Pancreas (tissue), 10 donors: Measurements from ENCODE around the gene ITSN1. TPM values are rescaled to one million over a fixed set of nuclear protein-coding genes. Genes with fewer than 3 reads are reported as not detected.

Experiments used
- ATAC-seq, 4 donors: fragments of 200-7000 bp; cut with Tn5 transposase; one replicate each; pipeline versions ENCODE4 v1.8.0 to v1.9.1; 2020; ENCODE audit warnings: mild to moderate bottlenecking in 4 of 4, moderate library complexity in 4 of 4
- DNase-seq, 6 donors: peaks; one replicate each; pipeline ENCODE4 v3.0.0-alpha.2; 2020
- FAIRE-seq: peaks from 2 replicates; lab custom pipeline; 2012; peaks lifted over from hg19 to GRCh38; lab: Jason Lieb, UNC
- H3K27ac ChIP-seq, 4 donors: fragments of 200-600 bp; sonication (generic); 1 replicate in 3 of 4; 2 replicates in 1 of 4; pipeline versions ENCODE4 v1.5.0 to v1.8.0; 2020
- H3K27me3 ChIP-seq, 4 donors: fragments of 200-600 bp; one replicate each; pipeline ENCODE4 v1.8.0; 2021
- H3K36me3 ChIP-seq, 3 donors: fragments of 200-600 bp; sonication (generic) in 1 of 3; one replicate each; pipeline versions ENCODE4 v1.5.0 to v1.8.0; 2020 to 2021
- H3K4me1 ChIP-seq, 3 donors: fragments of 200-600 bp; one replicate each; pipeline ENCODE4 v1.8.0; 2021
- H3K4me3 ChIP-seq, 4 donors: fragments of 200-600 bp; sonication (generic) in 2 of 4; one replicate each; pipeline versions ENCODE4 v1.5.0 to v1.8.0; 2020 to 2021
- H3K9me3 ChIP-seq, 4 donors: fragments of 200-600 bp; one replicate each; pipeline ENCODE4 v1.8.0; 2021
- WGBS, 2 donors: extraction: QIAGEN DNeasy Blood & Tissue Kit; methylation state at CpG; one replicate each; pipeline ENCODE4 v1.1.7; 2013; 5-methylcytosine and 5-hydroxymethylcytosine counted together
- intact Hi-C, 3 donors: fragments of 100-400 bp; cut with DNase I; formaldehyde crosslinking; loops; one replicate each; pipeline versions ENCODE4 v1.11.1 to v1.14.2; 2022
- polyA plus RNA-seq, 2 donors: library from polyadenylated mRNA; stranded (reverse); fragments of 200-250 nt; gene quantifications; one replicate each; pipeline ENCODE4 v1.2.3, GENCODE V29; 2013
- total RNA-seq, 6 donors: library from RNA; stranded (reverse); fragmentation: NEBNext Ultra II Directional in 4 of 6; extraction: Animal tissue kit (Norgen Biotek cat#: 25700) in 4 of 6; gene quantifications; one replicate each; pipeline versions ENCODE4 v1.2.1 to v1.2.4, GENCODE V29; 2021 to 2023
- TF ChIP-seq, protein P1 (sequence below), 4 donors: fragments of 200-600 bp; sonication (generic) in 3 of 4; IDR thresholded peaks; one replicate each; pipeline versions ENCODE4 v1.5.0 to v1.8.0; 2021; ENCODE audit warnings: antibody characterized with exemption in 4 of 4
- donor health status: healthy with polysubstance abuse.
- donor health status: DM: no; HTN: no; CAD: no; lungs with moderate emphysema.
- donor health status: DM: no; HTN: no; CAD: no.
- donor health status: control.
- donor health status: control.
- donor health status: Bipolar disorder and iron deficiency.
- donor health status: DM: yes; HTN: yes; CAD: no.
- donor health status: DM: no; HTN: no; CAD: no.
- donor health status: DM: no; HTN: no; CAD: no.
- donor health status: DM: yes; HTN: yes; CAD: no.

The ITSN1 gene
- total and polyA plus RNA-seq, 8 donors = 3.5 to 19.4 (median 6.0) TPM

DNA sequence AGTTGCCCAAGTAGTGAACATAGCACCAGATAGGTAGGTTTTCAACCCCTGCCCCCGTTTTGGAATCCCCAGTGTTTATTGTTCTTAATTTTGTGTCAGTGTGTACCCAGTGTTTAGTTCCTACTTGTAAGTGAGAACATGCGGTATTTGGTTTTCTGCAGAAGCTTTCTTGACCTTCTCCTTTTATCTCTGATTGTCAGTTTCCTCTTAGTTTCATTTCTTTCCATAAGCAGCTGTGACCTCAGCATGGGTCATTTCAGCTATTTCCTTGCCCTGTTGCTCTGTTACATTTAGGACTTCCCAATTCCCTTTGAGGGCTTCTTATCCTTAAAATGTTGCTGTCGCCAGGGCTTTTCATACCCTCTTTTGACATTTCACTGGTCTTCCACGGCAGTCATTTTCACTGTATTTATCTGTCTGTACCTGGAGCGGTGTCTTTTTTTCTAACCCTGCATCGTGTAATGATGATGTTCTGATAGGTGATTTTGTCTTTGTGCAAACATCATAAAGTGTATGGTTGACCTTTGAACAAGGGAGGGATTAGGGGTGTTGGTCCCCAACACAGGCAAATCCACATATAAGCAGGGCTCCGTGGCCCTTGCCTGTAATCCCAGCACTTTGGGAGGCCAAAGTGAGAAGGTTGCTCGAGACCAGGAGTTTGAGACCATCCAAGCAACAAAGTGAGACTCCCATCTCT, 15.0 kb downstream of the ITSN1 start:
- peak in 2 of 4 donors; percentile 31 to 33 for ATAC-seq
- Histone ChIP-seq H3K4me3 (no peak overlapping the region), H3K27ac (no peak overlapping the region), H3K4me1 (peaks cover 0 to 7% (median 0%) of the 10 kb centered on the region in 3 donors), H3K36me3 (no peaks in the 10 kb centered on the region), H3K27me3 (no peaks in the 10 kb centered on the region), H3K9me3 (no peaks in the 10 kb centered on the region)
- TF ChIP-seq, protein P1, sequence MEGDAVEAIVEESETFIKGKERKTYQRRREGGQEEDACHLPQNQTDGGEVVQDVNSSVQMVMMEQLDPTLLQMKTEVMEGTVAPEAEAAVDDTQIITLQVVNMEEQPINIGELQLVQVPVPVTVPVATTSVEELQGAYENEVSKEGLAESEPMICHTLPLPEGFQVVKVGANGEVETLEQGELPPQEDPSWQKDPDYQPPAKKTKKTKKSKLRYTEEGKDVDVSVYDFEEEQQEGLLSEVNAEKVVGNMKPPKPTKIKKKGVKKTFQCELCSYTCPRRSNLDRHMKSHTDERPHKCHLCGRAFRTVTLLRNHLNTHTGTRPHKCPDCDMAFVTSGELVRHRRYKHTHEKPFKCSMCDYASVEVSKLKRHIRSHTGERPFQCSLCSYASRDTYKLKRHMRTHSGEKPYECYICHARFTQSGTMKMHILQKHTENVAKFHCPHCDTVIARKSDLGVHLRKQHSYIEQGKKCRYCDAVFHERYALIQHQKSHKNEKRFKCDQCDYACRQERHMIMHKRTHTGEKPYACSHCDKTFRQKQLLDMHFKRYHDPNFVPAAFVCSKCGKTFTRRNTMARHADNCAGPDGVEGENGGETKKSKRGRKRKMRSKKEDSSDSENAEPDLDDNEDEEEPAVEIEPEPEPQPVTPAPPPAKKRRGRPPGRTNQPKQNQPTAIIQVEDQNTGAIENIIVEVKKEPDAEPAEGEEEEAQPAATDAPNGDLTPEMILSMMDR (IDR thresholded peaks at IDR 0.05) = no peak
- intact Hi-C loops = no loop called here
- no peak for DNase-seq
- no peak for FAIRE-seq
- WGBS, 2 donors = 71 to 81% methylated on average over 8 of the region's 8 CpGs

DNA sequence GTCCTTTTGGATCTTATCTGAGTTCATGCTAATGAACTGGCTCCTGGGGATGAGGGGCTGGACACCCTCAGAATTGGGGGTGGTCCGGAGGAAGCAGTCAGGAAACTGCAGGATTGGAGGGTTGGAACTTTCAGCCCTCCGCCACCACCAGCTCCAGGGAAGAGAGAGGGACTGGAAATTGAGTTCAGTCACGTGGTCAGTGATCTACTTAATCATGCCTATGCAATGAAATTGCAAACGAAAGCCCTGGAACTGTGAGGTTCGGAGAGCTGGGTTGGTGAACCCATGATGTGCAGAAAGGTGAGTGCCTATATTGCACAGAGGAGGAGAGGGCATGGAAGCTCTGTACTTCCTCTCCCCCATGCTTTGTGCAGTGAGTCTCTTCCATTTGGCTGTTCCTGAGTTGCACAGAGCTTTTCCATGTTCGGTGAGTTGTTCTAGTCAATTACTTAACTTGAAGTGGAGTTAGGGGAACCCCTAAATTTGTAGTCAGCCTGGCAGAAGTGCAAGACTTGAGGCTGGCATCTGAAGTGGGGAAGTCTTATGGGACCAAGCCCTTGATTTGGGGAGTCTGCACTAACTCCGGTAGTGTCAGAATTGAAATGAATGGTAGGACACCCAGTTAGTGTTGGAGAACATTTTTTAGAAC, 16.7 kb downstream of the ITSN1 start:
- H3K27ac ChIP-seq = no peak overlapping the region
- no peak for FAIRE-seq
- intact Hi-C loops = no loop called here
- WGBS, 2 donors = 74 to 79% methylated on average over 7 of the region's 7 CpGs
- no peak for ATAC-seq
- H3K4me3 ChIP-seq = no peak overlapping the region
- TF ChIP-seq, protein P1 (IDR thresholded peaks at IDR 0.05) = no peak
- H3K4me1 ChIP-seq = peaks cover 0 to 7% (median 0%) of the 10 kb centered on the region in 3 donors
- H3K36me3 ChIP-seq = no peaks in the 10 kb centered on the region
- H3K27me3 ChIP-seq = no peaks in the 10 kb centered on the region
- no peak for DNase-seq
- H3K9me3 ChIP-seq = no peaks in the 10 kb centered on the region

DNA sequence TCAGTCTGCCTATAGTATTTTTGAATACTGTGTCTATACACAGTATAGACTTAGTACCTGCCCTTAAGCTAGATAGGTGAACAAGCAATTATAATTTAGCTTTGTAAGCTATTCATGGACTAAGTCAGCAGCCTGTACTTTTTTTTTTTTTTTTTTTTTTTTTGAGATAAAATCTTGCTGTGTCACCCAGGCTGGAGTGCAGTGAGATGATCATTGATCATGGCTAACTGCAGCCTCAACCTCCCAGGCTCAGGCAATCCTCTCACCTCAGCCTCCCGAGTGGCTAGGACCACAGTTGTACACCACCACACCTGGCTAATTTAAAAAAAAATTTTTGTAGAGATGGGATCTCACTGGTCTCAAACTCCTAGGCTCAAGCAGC, 17.3 kb downstream of the ITSN1 start:
- WGBS, 2 donors = 83 to 100% methylated on average over 1 of the region's 1 CpG
- TF ChIP-seq, protein P1 (IDR thresholded peaks at IDR 0.05) = no peak
- no peaks in the 10 kb centered on the region for H3K9me3 ChIP-seq
- intact Hi-C loops = no loop called here
- H3K36me3 ChIP-seq = no peaks in the 10 kb centered on the region
- peaks cover 0 to 7% (median 0%) of the 10 kb centered on the region in 3 donors for H3K4me1 ChIP-seq
- FAIRE-seq (no peak), ATAC-seq (no peak), DNase-seq (no peak)
- no peaks in the 10 kb centered on the region for H3K27me3 ChIP-seq
- H3K27ac ChIP-seq = no peak overlapping the region
- H3K4me3 ChIP-seq = no peak overlapping the region

DNA sequence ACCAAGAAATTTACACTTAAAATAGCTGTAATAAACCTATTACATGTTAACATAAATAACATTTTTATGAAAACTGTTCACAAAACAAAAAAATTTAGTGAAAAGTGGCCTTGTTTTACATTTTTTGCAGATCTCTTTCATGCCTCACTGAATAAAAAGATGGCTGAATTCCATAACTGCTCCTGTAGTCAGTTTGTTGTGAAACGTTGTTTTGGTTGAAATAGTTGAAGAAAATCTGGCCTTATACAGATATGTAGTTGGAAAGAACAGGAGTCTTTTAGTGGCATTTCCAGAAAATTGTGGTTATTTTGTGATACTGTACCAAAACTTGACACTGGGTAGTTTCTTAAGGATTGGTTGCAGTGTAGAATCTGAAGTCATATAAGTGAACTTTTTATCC, 18.1 kb downstream of the ITSN1 start:
- intact Hi-C loops = no loop called here
- ATAC-seq (no peak), FAIRE-seq (no peak), DNase-seq (no peak)
- TF ChIP-seq, protein P1 (IDR thresholded peaks at IDR 0.05) = no peak
- Histone ChIP-seq H3K4me1 (peaks cover 0 to 7% (median 0%) of the 10 kb centered on the region in 3 donors), H3K9me3 (no peaks in the 10 kb centered on the region), H3K4me3 (no peak overlapping the region), H3K27ac (no peak overlapping the region), H3K27me3 (no peaks in the 10 kb centered on the region), H3K36me3 (no peaks in the 10 kb centered on the region)
- WGBS, 2 donors = 58 to 69% methylated on average over 1 of the region's 1 CpG

DNA sequence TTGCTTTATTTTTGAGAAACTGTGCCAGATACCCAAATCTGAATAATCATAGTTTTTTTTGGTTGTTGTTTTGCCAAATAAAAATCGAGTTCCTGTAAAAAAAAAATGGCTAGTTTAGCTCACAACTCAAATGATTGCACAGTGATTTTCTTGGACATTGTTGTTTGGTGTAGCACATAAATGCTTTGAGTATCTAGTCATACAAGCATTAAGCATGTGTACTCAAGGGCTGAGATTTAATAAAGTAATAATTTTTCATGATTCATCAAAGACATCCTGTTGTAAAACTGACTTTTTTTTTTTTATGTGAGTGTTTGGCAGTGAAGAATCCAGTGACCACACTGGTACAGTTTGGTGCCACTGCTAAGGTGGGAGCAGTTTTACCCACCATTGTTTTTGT, 18.8 kb downstream of the ITSN1 start:
- no peaks in the 10 kb centered on the region for H3K27me3 ChIP-seq
- WGBS, 2 donors = 55 to 57% methylated on average over 1 of the region's 1 CpG
- no peaks in the 10 kb centered on the region for H3K36me3 ChIP-seq
- intact Hi-C loops = no loop called here
- H3K4me1 ChIP-seq = peaks cover 0 to 3% (median 0%) of the 10 kb centered on the region in 3 donors
- no peak overlapping the region for H3K4me3 ChIP-seq
- no peaks in the 10 kb centered on the region for H3K9me3 ChIP-seq
- DNase-seq = no peak
- no peak overlapping the region for H3K27ac ChIP-seq
- FAIRE-seq = no peak
- ATAC-seq = no peak
- TF ChIP-seq, protein P1 (IDR thresholded peaks at IDR 0.05) = no peak
